HG03354 (cell line): ENCODE measurements around the gene ISY1.
A peak's percentile ranks its signal among the peaks of the same experiment; 100 is the strongest.
"Not testable (repeated sequence)": the region's sequence is repeated elsewhere in the genome, so short reads cannot be mapped to it uniquely, and the experiment has no call there.

Source experiments
- ATAC-seq: cut with Tn5 transposase; IDR thresholded peaks from one replicate; pipeline ENCODE4 v1.9.1; 2021; ENCODE audit warnings: mild to moderate bottlenecking; ENCODE audit not compliant: unreplicated experiment, poor library complexity, severe bottlenecking

Gene ISY1

GRCh38 chr3:129160891-129161859 is at the start of gene ISY1:
Gene ISY1, minus strand, starts transcription at chr3:129161063. Its CDS starts 88 bp downstream, at chr3:129160975.
- ATAC-seq, result peak; percentile 89

- no peak for ATAC-seq
These were observed 46.6 kb upstream of the ISY1 start for GRCh38 chr3:129207479-129207878.

GRCh38 chr3:129205109-129205832 is 44.4 kb upstream of the ISY1 start:
- no peak for ATAC-seq

- no peak for ATAC-seq
These were observed 43.6 kb upstream of the ISY1 start for GRCh38 chr3:129204473-129204872.

GRCh38 chr3:129199366-129199765 is 38.5 kb upstream of the ISY1 start:
- ATAC-seq, result no peak

- no peak for ATAC-seq
These were observed 36.5 kb upstream of the ISY1 start for GRCh38 chr3:129197321-129197720.

- ATAC-seq, result no peak
These were observed 35.7 kb upstream of the ISY1 start for GRCh38 chr3:129196601-129197000.

GRCh38 chr3:129195731-129196256 is 34.9 kb upstream of the ISY1 start:
- ATAC-seq, result no peak

GRCh38 chr3:129189793-129190192 is 28.9 kb upstream of the ISY1 start:
- ATAC-seq, result not testable (repeated sequence)

GRCh38 chr3:129187857-129188256 is 27.0 kb upstream of the ISY1 start:
- ATAC-seq, result no peak

- ATAC-seq, result no peak
These were observed 24.9 kb upstream of the ISY1 start for GRCh38 chr3:129185783-129186182.

- not testable (repeated sequence) for ATAC-seq
These were observed 24.1 kb upstream of the ISY1 start for GRCh38 chr3:129184784-129185542.

- peak; percentile 5 for ATAC-seq
These were observed 23.5 kb upstream of the ISY1 start for GRCh38 chr3:129184396-129184657.

GRCh38 chr3:129183569-129184395 is 22.9 kb upstream of the ISY1 start, which contains the start of gene CNBP:
Gene CNBP, minus strand, starts transcription at chr3:129183896. Its CDS starts 12,139 bp downstream, at chr3:129171757.
- peak; percentile 96 for ATAC-seq

- no peak for ATAC-seq
These were observed 21.7 kb upstream of the ISY1 start for GRCh38 chr3:129182390-129183185.

GRCh38 chr3:129181819-129182218 is 21.0 kb upstream of the ISY1 start:
- no peak for ATAC-seq

- ATAC-seq, result no peak
These were observed 19.6 kb upstream of the ISY1 start for GRCh38 chr3:129180461-129180860.

GRCh38 chr3:129176051-129176450 is 15.2 kb upstream of the ISY1 start:
- ATAC-seq, result no peak
